ENCODE measurements around the gene SAMD4A. TPM values are rescaled to one million over a fixed set of nuclear protein-coding genes. Genes with fewer than 3 reads are reported as not detected.
"Not testable (repeated sequence)": the region's sequence is repeated elsewhere in the genome, so short reads cannot be mapped to it uniquely, and the experiment has no call there.

Gene SAMD4A
- total RNA-seq, 1 donor: 61.3 TPM

DNA sequence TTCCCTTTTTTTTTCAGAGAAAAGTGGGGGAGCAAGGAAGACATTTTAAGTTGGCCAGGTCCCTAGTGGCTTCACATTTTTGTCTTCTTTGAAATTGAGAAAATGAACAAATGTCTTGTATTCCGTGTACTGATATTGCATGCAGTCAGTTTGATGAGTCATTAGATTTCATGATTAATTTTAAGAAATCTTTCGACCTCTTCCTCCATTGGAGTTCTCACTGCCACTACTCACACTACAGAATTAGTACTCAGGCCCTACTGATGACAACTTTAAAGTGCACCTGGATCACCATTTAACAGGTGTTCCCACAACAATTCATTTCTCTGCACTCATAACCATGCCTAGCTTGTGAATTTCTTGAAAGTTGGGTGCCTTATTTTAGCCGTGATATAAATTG lies 50.5 kb downstream of the SAMD4A start:
- DNase-seq (ENCODE audit: low read depth): no peak
- TF ChIP-seq, protein P1, sequence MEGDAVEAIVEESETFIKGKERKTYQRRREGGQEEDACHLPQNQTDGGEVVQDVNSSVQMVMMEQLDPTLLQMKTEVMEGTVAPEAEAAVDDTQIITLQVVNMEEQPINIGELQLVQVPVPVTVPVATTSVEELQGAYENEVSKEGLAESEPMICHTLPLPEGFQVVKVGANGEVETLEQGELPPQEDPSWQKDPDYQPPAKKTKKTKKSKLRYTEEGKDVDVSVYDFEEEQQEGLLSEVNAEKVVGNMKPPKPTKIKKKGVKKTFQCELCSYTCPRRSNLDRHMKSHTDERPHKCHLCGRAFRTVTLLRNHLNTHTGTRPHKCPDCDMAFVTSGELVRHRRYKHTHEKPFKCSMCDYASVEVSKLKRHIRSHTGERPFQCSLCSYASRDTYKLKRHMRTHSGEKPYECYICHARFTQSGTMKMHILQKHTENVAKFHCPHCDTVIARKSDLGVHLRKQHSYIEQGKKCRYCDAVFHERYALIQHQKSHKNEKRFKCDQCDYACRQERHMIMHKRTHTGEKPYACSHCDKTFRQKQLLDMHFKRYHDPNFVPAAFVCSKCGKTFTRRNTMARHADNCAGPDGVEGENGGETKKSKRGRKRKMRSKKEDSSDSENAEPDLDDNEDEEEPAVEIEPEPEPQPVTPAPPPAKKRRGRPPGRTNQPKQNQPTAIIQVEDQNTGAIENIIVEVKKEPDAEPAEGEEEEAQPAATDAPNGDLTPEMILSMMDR (IDR thresholded peaks at IDR 0.05; ENCODE audit: insufficient read depth, low read depth, low read length): no peak
- H3K4me3 ChIP-seq (ENCODE audit: low read depth, low read length): no peak overlapping the region

DNA sequence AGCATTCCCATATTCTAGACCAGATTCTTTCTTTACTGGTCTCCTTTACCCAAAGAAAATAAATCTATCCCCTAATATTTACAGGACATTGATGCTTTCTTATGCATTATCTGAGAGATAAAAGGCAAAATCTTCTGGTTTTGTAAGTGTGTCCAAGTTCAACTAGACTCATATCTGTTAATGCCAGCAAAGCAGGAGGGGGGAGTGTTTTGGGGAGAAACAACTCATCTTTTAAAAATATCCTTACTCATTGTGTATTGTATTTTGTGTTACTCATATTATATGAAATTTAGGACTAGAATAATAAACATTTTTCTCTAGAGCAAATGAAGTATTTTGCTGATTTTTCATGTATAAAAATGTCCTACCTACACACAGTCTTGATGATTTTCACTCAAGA lies 54.8 kb downstream of the SAMD4A start:
- DNase-seq (ENCODE audit: low read depth): no peak

DNA sequence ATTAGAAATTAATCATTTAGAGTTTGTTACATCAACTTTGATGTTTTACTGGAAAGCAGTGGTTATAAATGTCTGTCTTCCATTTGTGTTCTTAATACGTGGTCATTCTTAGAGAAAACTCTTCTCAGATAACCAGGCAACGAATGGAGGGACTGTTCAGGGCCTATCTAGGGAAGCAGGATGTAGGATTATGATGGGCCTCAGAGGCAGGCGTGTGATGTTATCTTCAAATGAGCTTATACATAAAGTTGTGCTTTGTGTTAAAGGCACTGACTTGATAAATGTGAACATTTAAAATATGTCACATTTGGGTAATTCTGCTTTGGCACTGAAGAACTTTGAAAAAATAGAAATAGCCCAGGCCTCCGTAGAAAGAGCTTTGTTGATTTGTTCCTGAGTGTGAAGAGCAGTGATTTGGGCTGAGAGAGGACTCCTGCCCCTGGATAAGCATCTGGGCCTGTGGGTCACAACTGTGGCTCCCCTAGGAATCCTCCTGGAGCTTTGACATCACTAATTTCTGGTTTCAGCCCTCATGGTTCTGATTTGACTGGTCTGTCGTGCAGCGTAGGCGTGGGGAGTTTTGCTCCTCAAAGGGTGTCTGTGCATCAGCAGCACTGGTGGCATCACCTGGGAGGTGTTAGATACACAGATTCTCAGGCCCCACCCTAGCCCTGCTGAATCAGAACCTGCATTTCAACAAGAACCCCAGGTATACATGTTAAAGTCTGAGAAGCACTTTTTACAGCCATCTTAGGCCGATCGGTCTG lies 55.4 kb downstream of the SAMD4A start:
- DNase-seq (ENCODE audit: low read depth): no peak
- TF ChIP-seq, protein P1 (IDR thresholded peaks at IDR 0.05; ENCODE audit: insufficient read depth, low read depth, low read length): no peak
- no peak overlapping the region for H3K4me3 ChIP-seq (ENCODE audit: low read depth, low read length)

More for the DNA sequence above, 54.8 kb downstream of the SAMD4A start:
- no peak overlapping the region for H3K4me3 ChIP-seq (ENCODE audit: low read depth, low read length)
- TF ChIP-seq, protein P1 (IDR thresholded peaks at IDR 0.05; ENCODE audit: insufficient read depth, low read depth, low read length): no peak

DNA sequence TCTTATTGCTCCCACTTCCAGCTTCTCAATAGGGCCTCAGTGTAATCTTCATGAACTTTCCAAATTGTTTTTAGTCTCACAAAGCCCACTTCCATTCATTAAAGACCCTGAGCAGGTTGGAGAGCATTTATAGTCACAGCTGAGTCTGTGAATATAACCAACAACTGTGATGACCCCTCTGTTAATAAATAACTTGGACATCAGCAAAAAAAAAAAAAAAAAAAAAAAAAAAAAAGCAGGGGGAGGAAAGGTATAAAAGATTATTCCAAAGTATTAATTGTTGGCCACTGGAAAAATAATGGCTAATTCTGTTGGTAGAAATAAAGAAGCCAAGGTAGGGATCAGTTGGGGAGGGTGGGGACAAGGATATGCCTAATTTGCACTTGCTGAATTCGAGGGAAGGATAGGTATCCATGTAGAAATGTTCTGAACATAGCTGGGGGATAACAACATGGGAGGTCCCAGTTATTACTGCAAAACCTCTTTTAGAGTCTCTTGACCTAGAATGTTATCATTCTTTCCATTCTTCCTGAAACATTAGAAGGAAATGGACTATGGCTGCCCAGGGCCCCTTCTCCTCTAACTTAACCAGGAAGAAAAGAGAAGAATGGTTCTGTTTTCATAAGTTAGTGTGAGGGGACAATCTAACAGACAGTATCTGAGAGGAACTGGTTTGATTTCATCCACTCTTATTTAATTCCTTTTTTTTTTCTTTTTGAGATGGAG lies 56.5 kb downstream of the SAMD4A start:
- no peak overlapping the region for H3K4me3 ChIP-seq (ENCODE audit: low read depth, low read length)
- DNase-seq (ENCODE audit: low read depth): no peak
- TF ChIP-seq, protein P1 (IDR thresholded peaks at IDR 0.05; ENCODE audit: insufficient read depth, low read depth, low read length): no peak

DNA sequence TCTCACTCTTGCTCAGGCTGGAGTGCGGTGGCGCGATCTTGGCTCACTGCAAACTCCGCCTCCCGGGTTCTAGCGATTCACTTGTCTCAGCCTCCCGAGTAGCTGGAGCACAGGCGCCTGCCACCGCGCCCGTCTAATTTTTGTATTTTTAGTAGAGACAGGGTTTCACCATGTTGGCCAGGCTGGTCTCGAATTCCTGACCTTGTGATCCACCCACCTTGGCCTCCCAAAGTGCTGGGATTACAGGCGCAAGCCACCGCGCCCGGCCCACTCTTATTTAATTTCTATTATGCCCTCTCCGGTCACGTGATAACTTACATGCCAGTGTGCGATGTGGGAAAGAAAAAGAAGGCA lies 57.1 kb downstream of the SAMD4A start:
- not testable (repeated sequence) for H3K4me3 ChIP-seq (ENCODE audit: low read depth, low read length); DNase-seq (ENCODE audit: low read depth)

DNA sequence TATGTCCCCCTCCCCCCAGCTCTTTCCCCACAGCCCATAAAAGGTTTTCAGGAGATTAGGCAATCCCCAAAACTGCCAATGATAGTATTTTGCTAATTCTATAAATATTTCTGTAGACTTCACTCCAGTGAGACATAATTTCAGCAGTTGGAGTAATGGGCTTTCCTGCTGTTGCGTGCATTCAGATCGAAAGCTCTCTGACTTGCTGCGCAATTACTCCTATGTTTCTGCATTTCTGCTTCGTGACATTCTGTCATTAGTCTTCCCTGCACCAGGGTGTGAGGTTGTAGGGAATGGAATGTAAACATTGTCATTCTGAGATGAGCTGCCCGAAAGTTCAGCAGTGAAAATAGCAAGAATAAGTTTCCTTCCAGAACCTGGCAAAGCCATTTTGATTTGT lies 58.2 kb downstream of the SAMD4A start:
- H3K4me3 ChIP-seq (ENCODE audit: low read depth, low read length): peak overlapping the region; percentile 9
- TF ChIP-seq, protein P1 (IDR thresholded peaks at IDR 0.05; ENCODE audit: insufficient read depth, low read depth, low read length): no peak

DNA sequence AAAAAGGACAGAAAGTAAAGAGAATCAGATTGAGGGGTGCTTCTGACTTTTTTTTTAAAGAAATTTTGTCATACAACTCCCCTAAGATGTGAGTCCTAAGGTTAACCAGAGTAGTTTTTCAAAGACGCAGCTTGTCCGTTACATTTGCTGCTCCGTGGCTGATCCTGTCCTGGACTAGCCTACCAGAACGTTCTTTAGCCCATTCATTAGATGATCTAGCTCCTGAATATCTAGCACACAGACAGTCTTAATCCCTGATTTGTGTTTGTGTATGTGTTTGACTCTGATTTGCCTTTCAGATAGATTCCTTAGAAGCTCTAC lies 60.3 kb downstream of the SAMD4A start:
- TF ChIP-seq, protein P1 (IDR thresholded peaks at IDR 0.05; ENCODE audit: insufficient read depth, low read depth, low read length): no peak
- H3K4me3 ChIP-seq (ENCODE audit: low read depth, low read length): peak overlapping the region; percentile 26
- no peak for DNase-seq (ENCODE audit: low read depth)

More for the DNA sequence above, 58.2 kb downstream of the SAMD4A start:
- DNase-seq (ENCODE audit: low read depth): peak; percentile 76
